ENCODE results near the gene CLEC5A.
"Not testable (repeated sequence)": the region's sequence is repeated elsewhere in the genome, so short reads cannot be mapped to it uniquely, and the experiment has no call there.

CLEC5A gene

GRCh38 chr7:141946796-141947195, at the start of gene CLEC5A:
Gene CLEC5A (minus strand): TSS chr7:141946974. CDS start chr7:141946292, 682 bp downstream.
- DNase-seq, result no peak

- no peak for DNase-seq
Measured at GRCh38 chr7:141993354-141993753, 46.6 kb upstream of the CLEC5A start.

- no peak for DNase-seq
Measured at GRCh38 chr7:141992688-141993087, 45.9 kb upstream of the CLEC5A start.

GRCh38 chr7:141992156-141992555, 45.4 kb upstream of the CLEC5A start:
- no peak for DNase-seq

- DNase-seq, result no peak
Measured at GRCh38 chr7:141991140-141991539, 44.4 kb upstream of the CLEC5A start.

GRCh38 chr7:141990011-141990725, 43.4 kb upstream of the CLEC5A start:
- no peak for DNase-seq

GRCh38 chr7:141987803-141988202, 41.0 kb upstream of the CLEC5A start:
- DNase-seq, result not testable (repeated sequence)

GRCh38 chr7:141986923-141987322, 40.1 kb upstream of the CLEC5A start:
- no peak for DNase-seq

GRCh38 chr7:141985926-141986325, 39.2 kb upstream of the CLEC5A start:
- DNase-seq, result not testable (repeated sequence)

- DNase-seq, result no peak
Measured at GRCh38 chr7:141979568-141979967, 32.8 kb upstream of the CLEC5A start.

GRCh38 chr7:141978351-141978750, 31.6 kb upstream of the CLEC5A start:
- no peak for DNase-seq

- no peak for DNase-seq
Measured at GRCh38 chr7:141976524-141977245, 29.9 kb upstream of the CLEC5A start.

- DNase-seq, result peak; percentile 75 to 85
Measured at GRCh38 chr7:141975806-141976523, 29.2 kb upstream of the CLEC5A start.

- DNase-seq, result peak in 1 of 2 donors; percentile 6
Measured at GRCh38 chr7:141974831-141975230, 28.1 kb upstream of the CLEC5A start.

GRCh38 chr7:141973673-141974072, 26.9 kb upstream of the CLEC5A start, which contains the start of gene TAS2R38:
Gene TAS2R38 (minus strand): TSS chr7:141973773. CDS start chr7:141973689, 84 bp downstream.
- no peak for DNase-seq

- no peak for DNase-seq
Measured at GRCh38 chr7:141960687-141961422, 14.1 kb upstream of the CLEC5A start.

- DNase-seq, result no peak
Measured at GRCh38 chr7:141956084-141956483, 9.3 kb upstream of the CLEC5A start.

GRCh38 chr7:141954334-141954733, 7.6 kb upstream of the CLEC5A start:
- no peak for DNase-seq

- no peak for DNase-seq
Measured at GRCh38 chr7:141952461-141952860, 5.7 kb upstream of the CLEC5A start.

GRCh38 chr7:141950806-141951205, 4.0 kb upstream of the CLEC5A start:
- DNase-seq, result no peak

- no peak for DNase-seq
Measured at GRCh38 chr7:141949911-141950310, 3.1 kb upstream of the CLEC5A start.

- no peak for DNase-seq
Measured at GRCh38 chr7:141949451-141949850, 2.7 kb upstream of the CLEC5A start.

- DNase-seq, result no peak
Measured at GRCh38 chr7:141949021-141949420, 2.2 kb upstream of the CLEC5A start.
